ENCODE measurements around the gene MSH3.

MSH3 gene

DNA sequence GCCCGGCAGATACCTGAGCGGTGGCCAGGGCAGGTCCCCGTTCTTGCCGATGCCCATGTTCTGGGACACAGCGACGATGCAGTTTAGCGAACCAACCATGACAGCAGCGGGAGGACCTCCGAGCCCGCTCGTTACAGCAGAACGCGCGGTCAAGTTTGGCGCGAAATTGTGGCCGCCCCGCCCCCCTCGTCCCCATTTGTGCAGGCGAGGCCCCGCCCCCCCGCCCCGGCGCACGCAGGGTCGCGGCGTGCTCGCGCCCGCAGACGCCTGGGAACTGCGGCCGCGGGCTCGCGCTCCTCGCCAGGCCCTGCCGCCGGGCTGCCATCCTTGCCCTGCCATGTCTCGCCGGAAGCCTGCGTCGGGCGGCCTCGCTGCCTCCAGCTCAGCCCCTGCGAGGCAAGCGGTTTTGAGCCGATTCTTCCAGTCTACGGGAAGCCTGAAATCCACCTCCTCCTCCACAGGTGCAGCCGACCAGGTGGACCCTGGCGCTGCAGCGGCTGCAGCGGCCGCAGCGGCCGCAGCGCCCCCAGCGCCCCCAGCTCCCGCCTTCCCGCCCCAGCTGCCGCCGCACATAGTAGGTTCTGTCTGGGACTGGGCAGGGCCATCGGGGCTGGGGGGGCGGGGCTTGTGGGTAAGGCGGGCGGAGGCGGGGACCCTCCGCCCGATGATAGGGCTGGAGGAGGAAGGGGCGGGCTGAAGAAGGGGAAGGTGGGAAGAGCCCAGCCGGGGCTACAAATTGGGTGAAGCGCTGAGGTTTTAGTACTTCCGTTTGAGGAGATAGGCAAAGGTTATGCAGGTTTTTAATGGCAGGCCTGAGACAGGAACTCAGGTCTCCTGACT, at the start of gene MSH3, which contains the start of gene DHFR:
Gene MSH3, plus strand, starts transcription at position 262 of the 840 bp plus-strand sequence. Its CDS starts 76 bp downstream, at position 338.
Gene DHFR, minus strand, starts transcription at position 593 of the 840 bp plus-strand sequence. Its CDS starts 494 bp downstream, at position 99.
- Histone ChIP-seq H3K27me3 (ENCODE audit: low read depth, low read length) (no peaks in the 10 kb centered on the region), H3K27ac (ENCODE audit: low read length) (peak within 1 kb of the TSS; percentile 87), H3K4me2 (ENCODE audit: low read length) (peak within 1 kb of the TSS; percentile 91), H3K36me3 (replicated peaks; ENCODE audit: low read depth, low read length) (peaks cover 12% of the 10 kb centered on the region), H3K9ac (ENCODE audit: low read length) (peak within 1 kb of the TSS; percentile 96), H2AFZ (ENCODE audit: low read depth, low read length) (peak within 1 kb of the TSS; percentile 89), H4K20me1 (ENCODE audit: insufficient read depth, low read length) (peaks cover 4% of the 10 kb centered on the region; the same call in 1 of the 2 replicates), H3K9me3 (ENCODE audit: insufficient read depth, low read length) (no peaks in the 10 kb centered on the region), H3K4me1 (ENCODE audit: low read length) (peaks cover 16% of the 10 kb centered on the region), H3K79me2 (ENCODE audit: low read length) (peaks cover 32% of the 10 kb centered on the region), H3K4me3 (ENCODE audit: low read length) (peak within 1 kb of the TSS; percentile 100)
- TF ChIP-seq EZH2phosphoT487 (IDR thresholded peaks at IDR 0.05; ENCODE audit: low read depth): no peak
- TF ChIP-seq CTCF (IDR thresholded peaks at IDR 0.05; ENCODE audit: low read depth, low read length): peak; percentile 19; the same call in 1 of the 2 replicates

GRCh38 chr5:80607343-80607742, 47.1 kb upstream of the MSH3 start:
- Histone ChIP-seq H3K9ac (ENCODE audit: low read length) (no peak overlapping the region), H3K36me3 (replicated peaks; ENCODE audit: low read depth, low read length) (peaks cover 7% of the 10 kb centered on the region), H3K4me3 (ENCODE audit: low read length) (no peak overlapping the region), H3K27me3 (ENCODE audit: low read depth, low read length) (no peaks in the 10 kb centered on the region), H2AFZ (ENCODE audit: low read depth, low read length) (no peak overlapping the region), H3K4me2 (ENCODE audit: low read length) (no peak overlapping the region), H4K20me1 (ENCODE audit: insufficient read depth, low read length) (no peaks in the 10 kb centered on the region), H3K27ac (ENCODE audit: low read length) (no peak overlapping the region), H3K9me3 (ENCODE audit: insufficient read depth, low read length) (0 out of 2 replicates have a peak, but pooled peaks cover 4% of the 10 kb centered on the region), H3K4me1 (ENCODE audit: low read length) (peaks cover 7% of the 10 kb centered on the region), H3K79me2 (ENCODE audit: low read length) (no peaks in the 10 kb centered on the region)
- TF ChIP-seq CTCF (IDR thresholded peaks at IDR 0.05; ENCODE audit: low read depth, low read length) (no peak), EZH2phosphoT487 (IDR thresholded peaks at IDR 0.05; ENCODE audit: low read depth) (no peak)

- Histone ChIP-seq H3K79me2 (ENCODE audit: low read length) (no peaks in the 10 kb centered on the region), H2AFZ (ENCODE audit: low read depth, low read length) (no peak overlapping the region), H3K4me3 (ENCODE audit: low read length) (no peak overlapping the region), H3K4me2 (ENCODE audit: low read length) (peak overlapping the region; percentile 12; the same call in 1 of the 2 replicates), H3K9me3 (ENCODE audit: insufficient read depth, low read length) (0 out of 2 replicates have a peak, but pooled peaks cover 4% of the 10 kb centered on the region), H3K9ac (ENCODE audit: low read length) (no peak overlapping the region), H4K20me1 (ENCODE audit: insufficient read depth, low read length) (no peaks in the 10 kb centered on the region), H3K27ac (ENCODE audit: low read length) (no peak overlapping the region), H3K36me3 (replicated peaks; ENCODE audit: low read depth, low read length) (peaks cover 7% of the 10 kb centered on the region), H3K4me1 (ENCODE audit: low read length) (peaks cover 7% of the 10 kb centered on the region), H3K27me3 (ENCODE audit: low read depth, low read length) (no peaks in the 10 kb centered on the region)
- TF ChIP-seq CTCF (IDR thresholded peaks at IDR 0.05; ENCODE audit: low read depth, low read length): no peak
- no peak for TF ChIP-seq EZH2phosphoT487 (IDR thresholded peaks at IDR 0.05; ENCODE audit: low read depth)
Measured at GRCh38 chr5:80607832-80608231, 46.6 kb upstream of the MSH3 start.

GRCh38 chr5:80608731-80609130, 45.7 kb upstream of the MSH3 start:
- Histone ChIP-seq H3K36me3 (replicated peaks; ENCODE audit: low read depth, low read length) (peaks cover 7% of the 10 kb centered on the region), H3K9me3 (ENCODE audit: insufficient read depth, low read length) (0 out of 2 replicates have a peak, but pooled peaks cover 4% of the 10 kb centered on the region), H2AFZ (ENCODE audit: low read depth, low read length) (no peak overlapping the region), H3K79me2 (ENCODE audit: low read length) (no peaks in the 10 kb centered on the region), H3K4me2 (ENCODE audit: low read length) (no peak overlapping the region), H3K4me3 (ENCODE audit: low read length) (no peak overlapping the region), H3K27ac (ENCODE audit: low read length) (no peak overlapping the region), H3K4me1 (ENCODE audit: low read length) (peaks cover 7% of the 10 kb centered on the region), H3K27me3 (ENCODE audit: low read depth, low read length) (no peaks in the 10 kb centered on the region), H3K9ac (ENCODE audit: low read length) (no peak overlapping the region), H4K20me1 (ENCODE audit: insufficient read depth, low read length) (no peaks in the 10 kb centered on the region)
- TF ChIP-seq EZH2phosphoT487 (IDR thresholded peaks at IDR 0.05; ENCODE audit: low read depth) (no peak), CTCF (IDR thresholded peaks at IDR 0.05; ENCODE audit: low read depth, low read length) (no peak)

Data from OCI-LY3 (cell line).